ENCODE data around the gene MRRF. TPM values are rescaled to one million over a fixed set of nuclear protein-coding genes. Genes with fewer than 3 reads are reported as not detected.
A peak's percentile ranks its signal among the peaks of the same experiment; 100 is the strongest.

The MRRF gene
- total RNA-seq, 1 experiment from 2014 or later: 45.7 TPM

DNA sequence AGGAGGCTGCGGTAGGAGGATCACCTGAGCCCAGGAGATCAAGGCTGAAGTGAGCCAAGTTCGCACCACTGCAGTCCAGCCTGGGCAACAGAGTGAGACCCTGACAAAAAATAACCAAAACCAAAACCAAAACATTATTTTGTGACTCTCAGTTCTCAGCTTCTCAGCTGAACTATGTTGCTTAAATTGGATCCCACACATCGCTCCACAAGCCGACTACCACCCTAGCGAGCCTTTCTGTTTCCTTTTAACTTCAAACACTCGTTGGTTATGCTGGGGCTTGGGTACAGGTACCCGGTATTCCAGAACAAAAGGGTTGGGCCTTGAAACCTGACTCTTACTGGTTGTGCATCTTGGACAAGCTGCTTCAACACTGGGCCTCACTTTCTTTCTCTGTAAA lies 102.4 kb downstream of the MRRF start:
- BruUV-seq (replicated peaks): no TSS peak
- H3K27ac Mint-ChIP-seq (ENCODE audit: unreplicated experiment): no peak overlapping the region
- peaks cover 4% of the 10 kb centered on the region for H3K9me3 Mint-ChIP-seq (ENCODE audit: low read depth, unreplicated experiment)
- CTCF ChIA-PET: interaction anchor here (0.5 kb wide), 1 partner anchor 132 kb away, joined by 3 read pairs; no protein-coding TSS in a partner anchor
- TF ChIP-seq, protein P1, sequence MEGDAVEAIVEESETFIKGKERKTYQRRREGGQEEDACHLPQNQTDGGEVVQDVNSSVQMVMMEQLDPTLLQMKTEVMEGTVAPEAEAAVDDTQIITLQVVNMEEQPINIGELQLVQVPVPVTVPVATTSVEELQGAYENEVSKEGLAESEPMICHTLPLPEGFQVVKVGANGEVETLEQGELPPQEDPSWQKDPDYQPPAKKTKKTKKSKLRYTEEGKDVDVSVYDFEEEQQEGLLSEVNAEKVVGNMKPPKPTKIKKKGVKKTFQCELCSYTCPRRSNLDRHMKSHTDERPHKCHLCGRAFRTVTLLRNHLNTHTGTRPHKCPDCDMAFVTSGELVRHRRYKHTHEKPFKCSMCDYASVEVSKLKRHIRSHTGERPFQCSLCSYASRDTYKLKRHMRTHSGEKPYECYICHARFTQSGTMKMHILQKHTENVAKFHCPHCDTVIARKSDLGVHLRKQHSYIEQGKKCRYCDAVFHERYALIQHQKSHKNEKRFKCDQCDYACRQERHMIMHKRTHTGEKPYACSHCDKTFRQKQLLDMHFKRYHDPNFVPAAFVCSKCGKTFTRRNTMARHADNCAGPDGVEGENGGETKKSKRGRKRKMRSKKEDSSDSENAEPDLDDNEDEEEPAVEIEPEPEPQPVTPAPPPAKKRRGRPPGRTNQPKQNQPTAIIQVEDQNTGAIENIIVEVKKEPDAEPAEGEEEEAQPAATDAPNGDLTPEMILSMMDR (IDR thresholded peaks at IDR 0.05; ENCODE audit: unreplicated experiment): no peak
- no peak overlapping the region for H3K4me3 Mint-ChIP-seq (ENCODE audit: low read depth, unreplicated experiment)
- H3K4me1 Mint-ChIP-seq (ENCODE audit: low read depth, unreplicated experiment): no peaks in the 10 kb centered on the region
- no peaks in the 10 kb centered on the region for H3K36me3 Mint-ChIP-seq (ENCODE audit: insufficient read depth, unreplicated experiment)
- H3K27me3 Mint-ChIP-seq (ENCODE audit: unreplicated experiment): peaks cover 4% of the 10 kb centered on the region
- no peak for DNase-seq
- intact Hi-C loops (cut with micrococcal nuclease; ENCODE audit: unreplicated experiment): no loop called here

DNA sequence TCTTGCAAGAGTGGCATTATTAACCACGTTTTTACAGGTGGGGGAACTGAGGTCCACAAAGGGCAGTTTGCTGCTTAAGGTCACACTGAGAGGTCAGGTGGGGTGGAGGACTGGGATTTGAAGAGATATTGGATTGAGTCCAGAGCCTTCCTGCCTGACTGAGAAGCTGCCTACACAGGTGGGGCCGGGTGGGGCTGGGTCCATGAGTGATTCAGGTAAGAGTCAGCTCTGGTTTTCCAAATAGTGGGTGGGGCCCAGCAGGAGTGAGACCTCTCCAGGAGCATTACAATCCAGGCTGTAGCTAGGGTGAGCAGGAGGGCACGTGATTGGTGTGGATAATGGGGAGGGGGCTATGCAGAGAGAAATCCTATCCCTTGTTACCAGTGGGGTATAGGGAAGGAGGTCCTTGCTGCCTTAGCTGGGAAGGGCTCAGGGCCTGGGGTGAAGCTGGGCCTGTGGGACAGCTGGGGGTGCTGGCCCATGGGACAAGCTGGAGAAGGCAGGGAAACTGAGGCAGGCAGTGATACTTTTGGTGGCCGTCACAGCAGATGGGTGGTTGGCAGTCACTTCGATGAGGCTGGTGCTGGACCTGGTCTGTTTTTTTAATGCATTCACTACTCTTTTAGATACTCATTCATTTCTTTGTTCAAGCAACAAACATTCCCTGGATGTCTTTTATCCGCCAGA lies 103.2 kb downstream of the MRRF start:
- peaks cover 4% of the 10 kb centered on the region for H3K9me3 Mint-ChIP-seq (ENCODE audit: low read depth, unreplicated experiment)
- TF ChIP-seq, protein P1 (IDR thresholded peaks at IDR 0.05; ENCODE audit: unreplicated experiment): no peak
- no peak for DNase-seq
- no peaks in the 10 kb centered on the region for H3K36me3 Mint-ChIP-seq (ENCODE audit: insufficient read depth, unreplicated experiment)
- intact Hi-C loops (cut with micrococcal nuclease; ENCODE audit: unreplicated experiment): no loop called here
- CTCF ChIA-PET: interaction anchor here (0.7 kb wide), 1 partner anchor 647 kb away, joined by 3 read pairs; no protein-coding TSS in a partner anchor
- no peak overlapping the region for H3K4me3 Mint-ChIP-seq (ENCODE audit: low read depth, unreplicated experiment)
- BruUV-seq (replicated peaks): no TSS peak
- H3K27me3 Mint-ChIP-seq (ENCODE audit: unreplicated experiment): peaks cover 12% of the 10 kb centered on the region
- no peak overlapping the region for H3K27ac Mint-ChIP-seq (ENCODE audit: unreplicated experiment)
- H3K4me1 Mint-ChIP-seq (ENCODE audit: low read depth, unreplicated experiment): no peaks in the 10 kb centered on the region

- BruUV-seq (replicated peaks): no TSS peak
- H3K27ac Mint-ChIP-seq (ENCODE audit: unreplicated experiment): no peak overlapping the region
- TF ChIP-seq, protein P1 (IDR thresholded peaks at IDR 0.05; ENCODE audit: unreplicated experiment): no peak
- H3K4me3 Mint-ChIP-seq (ENCODE audit: low read depth, unreplicated experiment): no peak overlapping the region
- no peaks in the 10 kb centered on the region for H3K4me1 Mint-ChIP-seq (ENCODE audit: low read depth, unreplicated experiment)
- H3K36me3 Mint-ChIP-seq (ENCODE audit: insufficient read depth, unreplicated experiment): no peaks in the 10 kb centered on the region
- intact Hi-C loops (cut with micrococcal nuclease; ENCODE audit: unreplicated experiment): no loop called here
- peaks cover 19% of the 10 kb centered on the region for H3K27me3 Mint-ChIP-seq (ENCODE audit: unreplicated experiment)
- peaks cover 4% of the 10 kb centered on the region for H3K9me3 Mint-ChIP-seq (ENCODE audit: low read depth, unreplicated experiment)
- CTCF ChIA-PET: interaction anchor here (0.7 kb wide), 1 partner anchor 646 kb away, joined by 3 read pairs; no protein-coding TSS in a partner anchor
- no peak for DNase-seq
Observed at GRCh38 chr9:122368642-122369041, 104.0 kb downstream of the MRRF start.

DNA sequence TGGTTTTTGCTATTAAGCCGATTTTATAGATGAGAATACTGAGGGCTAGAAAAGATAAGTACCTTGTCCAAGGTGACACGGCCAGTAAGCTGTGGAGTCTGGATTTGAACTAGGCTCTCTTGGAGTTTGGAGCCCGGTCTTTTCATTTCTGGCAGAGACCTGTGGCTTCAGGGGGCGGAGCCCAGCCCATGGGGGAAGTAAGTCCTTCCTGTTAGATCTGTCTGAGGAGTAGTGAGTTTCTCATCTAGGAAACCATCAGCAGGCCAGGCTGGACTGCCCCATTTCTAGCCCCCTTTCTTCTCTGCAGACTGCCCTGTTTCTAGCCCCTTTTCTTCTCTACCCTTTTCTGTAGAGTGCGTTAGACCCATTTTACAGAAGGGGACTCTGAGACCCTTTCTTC lies 105.6 kb downstream of the MRRF start:
- BruUV-seq (replicated peaks): no TSS peak
- Mint-ChIP-seq H3K36me3 (ENCODE audit: insufficient read depth, unreplicated experiment) (no peaks in the 10 kb centered on the region), H3K27me3 (ENCODE audit: unreplicated experiment) (peaks cover 19% of the 10 kb centered on the region), H3K4me3 (ENCODE audit: low read depth, unreplicated experiment) (peak overlapping the region; percentile 56), H3K9me3 (ENCODE audit: low read depth, unreplicated experiment) (peaks cover 4% of the 10 kb centered on the region), H3K27ac (ENCODE audit: unreplicated experiment) (no peak overlapping the region), H3K4me1 (ENCODE audit: low read depth, unreplicated experiment) (no peaks in the 10 kb centered on the region)
- DNase-seq: no peak
- CTCF ChIA-PET: no interaction called here
- TF ChIP-seq, protein P1 (IDR thresholded peaks at IDR 0.05; ENCODE audit: unreplicated experiment): no peak
- intact Hi-C loops (cut with micrococcal nuclease; ENCODE audit: unreplicated experiment): no loop called here

Measured in Calu3 (cell line).